GM13977 (cell line): ENCODE results near the gene BBC3.
A peak's percentile ranks its signal among the peaks of the same experiment; 100 is the strongest.

ENCODE experiments used
- DNase-seq: peaks from one replicate; pipeline ENCODE4 v3.0.0; 2012; ENCODE audit warnings: low spot score
- in situ Hi-C: fragments of 300-500 bp; cut with MboI; formaldehyde crosslinking; loops from one replicate; pipeline ENCODE4 v1.12.0; 2022; ENCODE audit warnings: low sequenced_read_pairs, low pct_unique_long_range_greater_than_20kb, mixed read lengths, inconsistent platforms; ENCODE audit not compliant: unreplicated experiment
- TF ChIP-seq, protein P1 (sequence below): IDR thresholded peaks from 2 replicates; pipeline ENCODE4 v1.5.1; 2012; ENCODE audit warnings: mild to moderate bottlenecking, control low read depth; ENCODE audit not compliant: insufficient read depth; ENCODE audit errors: extremely low read depth, missing control alignments

Gene BBC3

GRCh38 chr19:47230054-47230920 lies 712 bp downstream of the BBC3 start:
- TF ChIP-seq, protein P1, sequence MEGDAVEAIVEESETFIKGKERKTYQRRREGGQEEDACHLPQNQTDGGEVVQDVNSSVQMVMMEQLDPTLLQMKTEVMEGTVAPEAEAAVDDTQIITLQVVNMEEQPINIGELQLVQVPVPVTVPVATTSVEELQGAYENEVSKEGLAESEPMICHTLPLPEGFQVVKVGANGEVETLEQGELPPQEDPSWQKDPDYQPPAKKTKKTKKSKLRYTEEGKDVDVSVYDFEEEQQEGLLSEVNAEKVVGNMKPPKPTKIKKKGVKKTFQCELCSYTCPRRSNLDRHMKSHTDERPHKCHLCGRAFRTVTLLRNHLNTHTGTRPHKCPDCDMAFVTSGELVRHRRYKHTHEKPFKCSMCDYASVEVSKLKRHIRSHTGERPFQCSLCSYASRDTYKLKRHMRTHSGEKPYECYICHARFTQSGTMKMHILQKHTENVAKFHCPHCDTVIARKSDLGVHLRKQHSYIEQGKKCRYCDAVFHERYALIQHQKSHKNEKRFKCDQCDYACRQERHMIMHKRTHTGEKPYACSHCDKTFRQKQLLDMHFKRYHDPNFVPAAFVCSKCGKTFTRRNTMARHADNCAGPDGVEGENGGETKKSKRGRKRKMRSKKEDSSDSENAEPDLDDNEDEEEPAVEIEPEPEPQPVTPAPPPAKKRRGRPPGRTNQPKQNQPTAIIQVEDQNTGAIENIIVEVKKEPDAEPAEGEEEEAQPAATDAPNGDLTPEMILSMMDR: peak; percentile 88
- peak; percentile 87 for DNase-seq

GRCh38 chr19:47229676-47230053 lies 1.3 kb downstream of the BBC3 start:
- TF ChIP-seq, protein P1: no peak
- in situ Hi-C loops: no loop called here
- peak; percentile 27 for DNase-seq

More at GRCh38 chr19:47230054-47230920, 712 bp downstream of the BBC3 start:
- in situ Hi-C loops: no loop called here

GRCh38 chr19:47228937-47229675 lies 1.9 kb downstream of the BBC3 start:
- DNase-seq: peak; percentile 28
- TF ChIP-seq, protein P1: no peak
- in situ Hi-C loops: no loop called here

- TF ChIP-seq, protein P1: no peak
- DNase-seq: peak; percentile 66
- in situ Hi-C loops: no loop called here
Measured at GRCh38 chr19:47228168-47228936, 2.6 kb downstream of the BBC3 start.

- DNase-seq: peak; percentile 89
- in situ Hi-C loops: no loop called here
- TF ChIP-seq, protein P1: no peak
Measured at GRCh38 chr19:47227352-47228167, 3.4 kb downstream of the BBC3 start.
